H9 (cell line): ENCODE measurements around the gene FBXL20. TPM values are rescaled to one million over a fixed set of nuclear protein-coding genes. Genes with fewer than 3 reads are reported as not detected.

Source experiments
- DNase-seq: peaks from one replicate; pipeline ENCODE4 v3.0.0-alpha.2; 2017
- H2AFZ ChIP-seq: one replicate; pipeline ENCODE4 v1.6.1; 2013; ENCODE audit warnings: mild to moderate bottlenecking, low read length, control low read depth, moderate library complexity
- H2AK5ac ChIP-seq: 2 replicates; pipeline ENCODE4 v1.6.1; 2013; ENCODE audit warnings: low read length, control low read depth, mixed read lengths; ENCODE audit not compliant: insufficient read length
- H2BK120ac ChIP-seq: one replicate; pipeline ENCODE4 v1.6.1; 2013; ENCODE audit warnings: low read depth, mild to moderate bottlenecking, low read length, control low read depth, inconsistent platforms; ENCODE audit not compliant: poor library complexity, severe bottlenecking
- H2BK12ac ChIP-seq: 2 replicates; pipeline ENCODE4 v1.6.1; 2013; ENCODE audit warnings: low read length, control low read depth, mixed read lengths, low read depth; ENCODE audit not compliant: insufficient read length
- H2BK15ac ChIP-seq: 2 replicates; pipeline ENCODE4 v1.6.1; 2013; ENCODE audit warnings: low read depth, low read length, control low read depth
- H2BK20ac ChIP-seq: one replicate; pipeline ENCODE4 v1.6.1; 2013; ENCODE audit warnings: low read depth, mild to moderate bottlenecking, low read length, control low read depth, inconsistent platforms; ENCODE audit not compliant: poor library complexity, severe bottlenecking
- H2BK5ac ChIP-seq: 2 replicates; pipeline ENCODE4 v1.6.1; 2013; ENCODE audit warnings: low read length, control low read depth, mixed read lengths; ENCODE audit not compliant: insufficient read length
- H3K14ac ChIP-seq: 2 replicates; pipeline ENCODE4 v1.6.1; 2013; ENCODE audit warnings: low read length, control low read depth; ENCODE audit not compliant: insufficient read depth
- H3K18ac ChIP-seq: 2 replicates; pipeline ENCODE4 v1.6.1; 2013; ENCODE audit warnings: low read depth, mild to moderate bottlenecking, mixed read lengths, low read length, control low read depth; ENCODE audit not compliant: insufficient read length
- H3K23ac ChIP-seq: 2 replicates; pipeline ENCODE4 v1.6.1; 2013; ENCODE audit warnings: low read length, control low read depth, mixed read lengths, low read depth; ENCODE audit not compliant: insufficient read length
- H3K23me2 ChIP-seq: 2 replicates; pipeline ENCODE4 v1.6.1; 2013; ENCODE audit warnings: low read depth, mild to moderate bottlenecking, mixed read lengths, low read length, control low read depth; ENCODE audit not compliant: insufficient read length, poor library complexity, severe bottlenecking
- H3K27ac ChIP-seq: 2 replicates; pipeline ENCODE4 v1.5.1; 2013; ENCODE audit warnings: low read length, control low read depth, mixed read lengths, low read depth; ENCODE audit not compliant: insufficient read length
- H3K27me3 ChIP-seq: 2 replicates; pipeline ENCODE4 v1.6.1; 2013; ENCODE audit warnings: low read length, control low read depth, inconsistent platforms; ENCODE audit not compliant: insufficient read depth
- H3K4ac ChIP-seq: 2 replicates; pipeline ENCODE4 v1.6.1; 2013; ENCODE audit warnings: low read depth, mild to moderate bottlenecking, control low read depth, inconsistent platforms, low read length, moderate library complexity
- H3K4me1 ChIP-seq: 2 replicates; pipeline ENCODE4 v1.6.1; 2013; ENCODE audit warnings: low read length, control low read depth, inconsistent platforms; ENCODE audit not compliant: insufficient read depth
- H3K4me2 ChIP-seq: 2 replicates; pipeline ENCODE4 v1.6.1; 2013; ENCODE audit warnings: low read length, control low read depth, mixed read lengths; ENCODE audit not compliant: insufficient read length, insufficient read depth
- H3K56ac ChIP-seq: 2 replicates; pipeline ENCODE4 v1.6.1; 2013; ENCODE audit warnings: low read depth, mild to moderate bottlenecking, mixed read lengths, low read length, control low read depth; ENCODE audit not compliant: insufficient read length
- H3K79me1 ChIP-seq: 2 replicates; pipeline ENCODE4 v1.6.1; 2013; ENCODE audit warnings: low read depth, mild to moderate bottlenecking, moderate library complexity, low read length, control low read depth, inconsistent platforms; ENCODE audit not compliant: insufficient read depth, poor library complexity, severe bottlenecking
- H3K79me2 ChIP-seq: 2 replicates; pipeline ENCODE4 v1.6.1; 2013; ENCODE audit warnings: low read length, control low read depth, inconsistent platforms; ENCODE audit not compliant: insufficient read depth
- H3K9ac ChIP-seq: 2 replicates; pipeline ENCODE4 v1.6.1; 2013; ENCODE audit warnings: low read length, control low read depth, mixed read lengths; ENCODE audit not compliant: insufficient read length; ENCODE audit errors: extremely low read depth
- H3K9me3 ChIP-seq: one replicate; pipeline ENCODE4 v1.6.1; 2013; ENCODE audit warnings: low read depth, low read length, inconsistent platforms; ENCODE audit not compliant: control insufficient read depth
- H3T11ph ChIP-seq: one replicate; pipeline ENCODE4 v1.6.1; 2013; ENCODE audit warnings: mild to moderate bottlenecking, low read length, control low read depth, inconsistent platforms
- H4K20me1 ChIP-seq: one replicate; pipeline ENCODE4 v1.6.1; 2013; ENCODE audit not compliant: control insufficient read depth, insufficient read length, insufficient read depth
- H4K5ac ChIP-seq: 2 replicates; pipeline ENCODE4 v1.6.1; 2013; ENCODE audit warnings: low read depth, mild to moderate bottlenecking, mixed read lengths, low read length, control low read depth; ENCODE audit not compliant: insufficient read length
- H4K8ac ChIP-seq: replicated peaks from 2 replicates; pipeline ENCODE4 v1.6.1; 2013; ENCODE audit warnings: low read length, control low read depth, mixed read lengths, low read depth; ENCODE audit not compliant: insufficient read length
- H4K91ac ChIP-seq: 2 replicates; pipeline ENCODE4 v1.6.1; 2013; ENCODE audit warnings: low read depth, mild to moderate bottlenecking, moderate library complexity, mixed read lengths, low read length, control low read depth; ENCODE audit not compliant: insufficient read length
- H3K27ac Mint-ChIP-seq, 3 experiments: 2 replicates in 2 of 3; 3 replicates in 1 of 3; pipeline ENCODE4 v1.8.0; 2020 to 2021; ENCODE audit warnings: mixed read lengths in 3 of 3, mild to moderate bottlenecking in 1 of 3, moderate library complexity in 1 of 3
- H3K27me3 Mint-ChIP-seq: 2 replicates; pipeline ENCODE4 v1.8.0; 2021; ENCODE audit warnings: low read depth, mild to moderate bottlenecking, moderate library complexity, mixed read lengths
- H3K36me3 Mint-ChIP-seq, 3 experiments: 2 replicates in 2 of 3; 3 replicates in 1 of 3; pipeline ENCODE4 v1.8.0; 2020 to 2021; ENCODE audit warnings: low read depth in 3 of 3, mixed read lengths in 3 of 3; ENCODE audit not compliant: insufficient read depth in 1 of 3
- H3K4me1 Mint-ChIP-seq, 2 experiments: 2 replicates each; pipeline ENCODE4 v1.8.0; 2020; ENCODE audit warnings: mixed read lengths in 2 of 2
- H3K4me3 Mint-ChIP-seq, 2 experiments: 2 replicates in 1 of 2; 3 replicates in 1 of 2; pipeline ENCODE4 v1.8.0; 2020 to 2021; ENCODE audit warnings: mild to moderate bottlenecking in 2 of 2, mixed read lengths in 2 of 2, moderate library complexity in 1 of 2
- H3K9me3 Mint-ChIP-seq, 2 experiments: 2 replicates in 1 of 2; 3 replicates in 1 of 2; pipeline ENCODE4 v1.8.0; 2020; ENCODE audit warnings: mild to moderate bottlenecking in 2 of 2, mixed read lengths in 2 of 2, moderate library complexity in 1 of 2
- total RNA-seq: library from RNA; stranded (reverse); gene quantifications from 2 replicates; pipeline ENCODE4 v1.2.1, GENCODE V29; 2021
- TF ChIP-seq, protein P1 (sequence below): fragments of 200-600 bp; sonication (generic); conservative IDR thresholded peaks from 3 replicates; pipeline ENCODE4 v1.8.0; 2021; ENCODE audit warnings: antibody characterized with exemption, mild to moderate bottlenecking

FBXL20 gene
- total RNA-seq, 1 experiment from 2014 or later: 18.4 TPM

DNA sequence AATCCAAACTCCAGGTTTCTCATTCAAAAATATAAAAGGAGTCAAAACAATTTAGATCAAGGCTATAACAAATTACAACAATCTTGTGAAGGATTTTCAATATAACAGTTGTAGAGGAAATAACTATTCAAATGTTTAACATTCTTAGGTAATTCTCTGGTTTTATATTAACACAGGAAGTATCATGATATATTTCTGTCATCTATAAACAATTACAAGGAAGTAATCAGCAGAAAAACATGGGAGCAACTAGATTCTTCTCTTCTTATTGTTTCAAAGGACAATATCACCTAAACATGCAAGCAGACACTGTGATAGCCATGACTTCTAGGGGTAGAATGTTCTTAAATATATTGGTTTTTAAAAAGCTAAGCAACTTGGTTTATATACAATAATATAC lies 49.9 kb downstream of the FBXL20 start:
- Histone ChIP-seq H3K79me1 (no peaks in the 10 kb centered on the region), H3K27ac (no peak overlapping the region), H3K9me3 (no peaks in the 10 kb centered on the region), H2BK20ac (no peak overlapping the region), H3K4ac (no peak overlapping the region), H2BK120ac (no peak overlapping the region), H2AFZ (no peak overlapping the region), H3K23me2 (no peaks in the 10 kb centered on the region), H3K4me1 (no peaks in the 10 kb centered on the region), H4K20me1 (no peaks in the 10 kb centered on the region), H3K9ac (no peak overlapping the region), H3K18ac (no peak overlapping the region), H3K79me2 (no peaks in the 10 kb centered on the region), H3K56ac (no peak overlapping the region), H3K14ac (no peak overlapping the region), H3K27me3 (no peaks in the 10 kb centered on the region), H2BK15ac (no peak overlapping the region), H4K5ac (no peak overlapping the region), H2AK5ac (no peak overlapping the region), H3T11ph (no peak overlapping the region), H2BK12ac (no peak overlapping the region), H4K8ac (no peak overlapping the region), H2BK5ac (no peak overlapping the region), H4K91ac (no peak overlapping the region), H3K23ac (no peak overlapping the region), H3K4me2 (no peak overlapping the region)
- Mint-ChIP-seq H3K9me3 (no peaks in the 10 kb centered on the region), H3K27ac (no peak overlapping the region), H3K36me3 (no peaks in the 10 kb centered on the region), H3K4me3 (no peak overlapping the region), H3K4me1 (no peaks in the 10 kb centered on the region), H3K27me3 (no peaks in the 10 kb centered on the region)
- TF ChIP-seq, protein P1, sequence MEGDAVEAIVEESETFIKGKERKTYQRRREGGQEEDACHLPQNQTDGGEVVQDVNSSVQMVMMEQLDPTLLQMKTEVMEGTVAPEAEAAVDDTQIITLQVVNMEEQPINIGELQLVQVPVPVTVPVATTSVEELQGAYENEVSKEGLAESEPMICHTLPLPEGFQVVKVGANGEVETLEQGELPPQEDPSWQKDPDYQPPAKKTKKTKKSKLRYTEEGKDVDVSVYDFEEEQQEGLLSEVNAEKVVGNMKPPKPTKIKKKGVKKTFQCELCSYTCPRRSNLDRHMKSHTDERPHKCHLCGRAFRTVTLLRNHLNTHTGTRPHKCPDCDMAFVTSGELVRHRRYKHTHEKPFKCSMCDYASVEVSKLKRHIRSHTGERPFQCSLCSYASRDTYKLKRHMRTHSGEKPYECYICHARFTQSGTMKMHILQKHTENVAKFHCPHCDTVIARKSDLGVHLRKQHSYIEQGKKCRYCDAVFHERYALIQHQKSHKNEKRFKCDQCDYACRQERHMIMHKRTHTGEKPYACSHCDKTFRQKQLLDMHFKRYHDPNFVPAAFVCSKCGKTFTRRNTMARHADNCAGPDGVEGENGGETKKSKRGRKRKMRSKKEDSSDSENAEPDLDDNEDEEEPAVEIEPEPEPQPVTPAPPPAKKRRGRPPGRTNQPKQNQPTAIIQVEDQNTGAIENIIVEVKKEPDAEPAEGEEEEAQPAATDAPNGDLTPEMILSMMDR: no peak
- DNase-seq: no peak
